ENCODE data around the gene ASPHD2.

The ASPHD2 gene

GRCh38 chr22:26463688-26464087 lies 34.6 kb downstream of the ASPHD2 start:
- H3K27ac ChIP-seq, result no peak overlapping the region

GRCh38 chr22:26464312-26464711 lies 35.3 kb downstream of the ASPHD2 start:
- no peak for TF ChIP-seq CTCF (conservative IDR thresholded peaks at IDR 0.05)
- no peak overlapping the region for H3K27ac ChIP-seq

More at GRCh38 chr22:26463688-26464087, 34.6 kb downstream of the ASPHD2 start:
- no peak for TF ChIP-seq CTCF (conservative IDR thresholded peaks at IDR 0.05)

GRCh38 chr22:26466196-26466595 lies 37.1 kb downstream of the ASPHD2 start:
- no peak overlapping the region for H3K27ac ChIP-seq
- no peak for TF ChIP-seq CTCF (conservative IDR thresholded peaks at IDR 0.05)

GRCh38 chr22:26470807-26471206 lies 41.7 kb downstream of the ASPHD2 start:
- H3K27ac ChIP-seq, result no peak overlapping the region
- no peak for TF ChIP-seq CTCF (conservative IDR thresholded peaks at IDR 0.05)

GRCh38 chr22:26471522-26471921 lies 42.5 kb downstream of the ASPHD2 start:
- no peak overlapping the region for H3K27ac ChIP-seq
- TF ChIP-seq CTCF (conservative IDR thresholded peaks at IDR 0.05), result no peak

GRCh38 chr22:26474682-26475081 lies 45.6 kb downstream of the ASPHD2 start:
- no peak for TF ChIP-seq CTCF (conservative IDR thresholded peaks at IDR 0.05)
- no peak overlapping the region for H3K27ac ChIP-seq

- H3K27ac ChIP-seq, result no peak overlapping the region
- no peak for TF ChIP-seq CTCF (conservative IDR thresholded peaks at IDR 0.05)
These were observed 47.8 kb downstream of the ASPHD2 start for GRCh38 chr22:26476705-26477340.

Data from VCaP (cell line).